Stimulated activated CD4-positive, alpha-beta T cell treated with anti-CD3 and anti-CD28 coated beads, TNF-alpha, amount 100 ng/mL, for 24 hours (primary cell): ENCODE results near the gene HPGDS.
"Not testable (repeated sequence)": the region's sequence is repeated elsewhere in the genome, so short reads cannot be mapped to it uniquely, and the experiment has no call there.

Experiments
- DNase-seq, 3 experiments: peaks; one replicate each; pipeline ENCODE4 v3.0.0-alpha.2; 2020; ENCODE audit warnings: low read depth in 3 of 3

Gene HPGDS

GRCh38 chr4:94325835-94326234 lies 16.8 kb downstream of the HPGDS start:
- no peak for DNase-seq

DNA sequence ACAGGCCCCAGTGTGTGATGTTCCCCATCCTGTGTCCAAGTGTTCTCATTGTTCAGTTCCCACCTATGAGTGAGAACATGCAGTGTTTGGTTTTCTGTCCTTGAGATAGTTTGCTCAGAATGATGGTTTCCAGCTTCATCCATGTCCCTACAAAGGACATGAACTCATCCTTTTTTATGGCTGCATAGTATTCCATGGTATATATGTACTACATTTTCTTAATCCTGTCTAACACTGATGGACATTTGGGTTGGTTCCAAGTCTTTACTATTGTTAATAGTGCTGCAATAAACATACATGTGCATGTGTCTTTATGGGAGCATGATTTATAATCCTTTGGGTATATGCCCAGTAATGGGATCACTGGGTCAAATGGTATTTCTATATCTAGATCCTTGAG lies 22.7 kb downstream of the HPGDS start:
- DNase-seq: not testable (repeated sequence)

- no peak for DNase-seq
Observed at GRCh38 chr4:94307231-94307871, 35.3 kb downstream of the HPGDS start.

DNA sequence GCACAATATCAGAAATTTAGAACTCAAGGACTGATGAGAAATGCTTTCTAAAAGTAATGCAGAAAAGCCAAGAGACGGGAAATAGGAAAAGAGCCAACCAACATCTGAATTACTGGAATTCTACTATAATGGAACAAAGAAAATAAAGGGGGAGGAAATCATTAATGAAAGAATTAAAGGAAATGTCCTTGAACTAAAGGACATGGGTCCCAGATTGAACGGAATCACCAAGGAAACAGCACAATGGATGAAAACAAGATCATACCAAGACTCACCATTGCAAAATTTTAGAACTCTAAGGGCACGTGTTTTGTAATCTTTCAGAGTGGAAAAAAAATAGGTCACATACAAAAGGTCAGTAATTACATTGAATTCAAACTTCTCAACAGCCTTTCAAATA lies 35.9 kb downstream of the HPGDS start:
- DNase-seq: no peak

DNA sequence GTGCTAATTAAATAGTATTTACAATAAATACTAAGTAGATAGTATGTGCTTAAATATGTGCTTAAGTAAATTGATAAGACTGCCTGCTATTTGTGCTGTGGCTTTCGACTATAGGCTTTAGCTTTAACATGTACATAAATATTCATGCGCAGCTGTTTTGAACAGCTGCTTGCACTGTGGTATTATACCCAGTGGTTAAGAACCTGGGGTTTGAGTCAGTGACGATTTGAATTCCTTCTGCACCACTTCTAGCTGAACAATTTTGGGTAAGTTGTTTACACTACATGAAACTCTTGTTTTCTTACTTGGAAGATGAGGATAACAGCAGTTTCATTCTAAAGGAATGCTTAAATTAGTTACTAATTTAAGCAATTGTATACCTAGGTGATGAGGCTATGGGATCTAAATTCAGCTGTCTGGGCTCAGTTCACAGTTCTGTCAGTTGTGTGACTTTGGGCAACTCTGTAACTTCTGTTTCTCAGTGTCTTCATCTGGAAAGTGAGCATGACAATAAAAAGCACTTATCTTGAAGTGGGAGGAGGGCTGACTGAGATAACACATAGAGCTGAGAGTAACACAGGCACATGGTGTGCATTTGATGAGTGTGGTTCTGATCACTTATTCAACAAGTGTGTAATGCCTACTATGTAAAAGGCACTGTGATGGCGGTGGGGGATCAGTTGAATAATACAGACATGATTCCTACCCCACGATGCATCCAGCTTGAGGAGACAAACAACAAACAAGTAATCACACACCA lies 37.0 kb downstream of the HPGDS start:
- no peak for DNase-seq

DNA sequence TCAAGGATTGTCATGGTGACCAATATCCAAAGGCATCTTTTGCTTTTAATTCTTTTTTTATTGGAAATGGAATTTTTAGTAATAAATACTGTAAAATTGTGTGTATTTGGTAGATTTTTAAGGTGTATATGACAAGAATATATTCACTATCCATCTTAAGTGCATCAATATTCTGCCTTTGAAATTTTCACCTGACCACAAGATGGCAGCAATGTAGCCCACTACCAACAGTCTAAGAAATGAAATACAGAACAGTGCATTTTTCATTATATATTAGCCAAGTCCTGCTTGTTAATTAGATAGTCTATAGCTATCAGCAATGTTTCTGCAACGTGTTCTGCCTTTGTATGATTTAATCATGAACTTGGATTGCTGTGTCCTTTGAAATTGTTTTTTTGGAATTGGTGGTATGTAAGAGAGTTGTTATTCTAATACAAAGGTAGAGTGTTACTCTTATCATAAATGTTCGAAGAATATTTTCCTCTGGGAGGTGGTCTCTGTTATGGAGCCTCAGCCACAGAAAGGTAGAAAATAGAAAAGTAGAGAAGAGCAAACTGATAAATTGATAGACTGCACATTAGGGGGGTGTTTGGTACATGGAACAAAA lies 38.2 kb downstream of the HPGDS start:
- no peak for DNase-seq

- DNase-seq: no peak
Observed at GRCh38 chr4:94302191-94302590, 40.4 kb downstream of the HPGDS start.

- DNase-seq: no peak
Observed at GRCh38 chr4:94298725-94299252, 43.8 kb downstream of the HPGDS start.

DNA sequence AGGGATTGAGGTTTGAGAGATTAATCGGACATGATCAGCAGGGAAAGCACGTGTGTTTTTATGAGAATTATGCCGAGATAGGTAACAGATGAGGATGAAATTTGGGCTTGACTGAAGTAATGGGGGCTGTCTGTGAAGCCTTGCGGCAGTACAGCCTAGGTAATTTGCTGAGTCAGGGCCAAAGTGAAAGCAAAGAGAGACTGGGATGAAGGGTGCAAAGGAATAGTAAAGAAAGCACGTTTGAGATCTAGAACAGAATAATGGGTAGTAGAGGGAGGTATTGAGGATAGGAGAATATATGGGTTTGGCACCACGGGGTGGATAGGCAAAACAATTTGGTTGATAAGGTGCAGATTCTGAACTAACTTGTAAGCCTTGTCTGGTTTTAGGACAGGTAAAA lies 47.2 kb downstream of the HPGDS start:
- not testable (repeated sequence) for DNase-seq

- not testable (repeated sequence) for DNase-seq
Observed at GRCh38 chr4:94293981-94294380, 48.7 kb downstream of the HPGDS start.

DNA sequence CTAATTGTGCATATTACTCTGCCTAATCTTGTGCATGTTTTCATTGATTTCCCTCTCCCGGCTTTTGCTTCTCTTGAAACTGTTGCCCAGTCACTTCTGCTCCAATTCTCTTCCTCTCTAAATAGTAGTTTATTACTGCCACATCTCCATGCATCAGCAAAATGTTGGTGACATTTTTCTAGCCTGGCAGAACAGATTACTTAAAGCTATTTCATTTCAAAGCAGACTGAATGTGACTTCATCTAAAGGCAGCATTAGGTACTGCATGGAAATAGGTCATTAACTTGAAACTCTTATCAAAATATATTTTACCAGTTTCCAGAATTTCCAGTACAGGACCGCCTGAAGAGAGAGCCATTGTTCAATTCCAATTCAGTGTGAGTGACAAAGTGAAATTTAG lies 52.4 kb downstream of the HPGDS start:
- DNase-seq: no peak

GRCh38 chr4:94285666-94286065 lies 57.0 kb downstream of the HPGDS start:
- no peak for DNase-seq

GRCh38 chr4:94284889-94285288 lies 57.7 kb downstream of the HPGDS start:
- no peak for DNase-seq

DNA sequence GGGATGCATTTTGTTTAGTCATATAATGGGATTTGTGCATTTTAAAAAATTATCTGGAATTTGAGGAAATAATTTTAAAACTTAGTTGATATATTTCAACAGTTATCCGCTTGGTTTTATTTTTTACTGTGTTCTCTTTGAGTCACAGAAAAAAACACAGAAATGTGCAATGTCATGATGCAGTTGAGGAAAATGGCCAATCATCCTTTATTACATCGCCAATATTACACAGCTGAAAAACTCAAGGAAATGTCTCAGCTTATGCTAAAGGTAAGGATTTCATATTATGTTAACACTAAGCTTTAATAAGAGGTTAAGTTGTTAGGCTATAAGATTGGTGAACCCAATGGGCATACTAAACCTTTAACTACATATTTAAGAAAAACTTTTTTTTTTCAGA lies 63.9 kb downstream of the HPGDS start:
- no peak for DNase-seq

- no peak for DNase-seq
Observed at GRCh38 chr4:94277534-94277933, 65.1 kb downstream of the HPGDS start.

DNA sequence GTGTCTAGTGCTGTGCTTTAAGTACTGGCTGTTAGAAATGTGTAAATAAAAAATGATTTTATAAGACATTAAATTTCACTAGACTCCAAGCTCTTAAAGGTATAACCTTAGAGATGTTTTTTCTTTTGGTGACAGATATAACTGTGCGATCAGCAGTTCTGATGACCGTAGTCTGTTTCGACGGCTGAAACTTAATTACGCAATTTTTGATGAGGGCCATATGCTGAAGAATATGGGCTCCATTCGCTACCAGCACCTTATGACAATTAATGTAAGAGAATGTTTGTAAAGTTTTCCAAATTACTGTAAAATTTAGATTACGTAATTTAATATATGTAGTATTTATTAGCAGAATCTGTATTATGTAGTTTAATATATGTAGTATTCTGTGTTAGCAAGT lies 66.4 kb downstream of the HPGDS start:
- DNase-seq: no peak

GRCh38 chr4:94274912-94275311 lies 67.7 kb downstream of the HPGDS start:
- no peak for DNase-seq

DNA sequence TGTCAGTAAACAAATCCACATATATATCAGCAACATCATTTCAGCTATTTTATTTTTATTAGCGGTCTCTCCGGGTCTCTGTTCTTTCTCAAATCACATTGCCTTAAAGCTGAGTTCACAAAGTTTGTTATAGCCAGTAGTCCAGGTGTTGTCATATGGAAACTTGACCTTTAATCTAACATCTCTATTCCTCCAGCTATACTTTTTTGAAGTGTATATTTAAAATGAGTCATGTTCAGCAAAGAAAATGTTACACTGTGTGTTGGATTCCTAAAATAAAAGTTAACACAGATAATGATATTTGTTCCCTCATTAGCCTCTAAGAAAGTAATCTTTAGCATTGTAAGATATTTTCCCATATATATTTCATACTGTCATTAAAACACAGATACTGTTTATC lies 71.4 kb downstream of the HPGDS start:
- no peak for DNase-seq

GRCh38 chr4:94267037-94267436 lies 75.6 kb downstream of the HPGDS start:
- DNase-seq: no peak

GRCh38 chr4:94262163-94263016 lies 80.2 kb downstream of the HPGDS start:
- no peak for DNase-seq

DNA sequence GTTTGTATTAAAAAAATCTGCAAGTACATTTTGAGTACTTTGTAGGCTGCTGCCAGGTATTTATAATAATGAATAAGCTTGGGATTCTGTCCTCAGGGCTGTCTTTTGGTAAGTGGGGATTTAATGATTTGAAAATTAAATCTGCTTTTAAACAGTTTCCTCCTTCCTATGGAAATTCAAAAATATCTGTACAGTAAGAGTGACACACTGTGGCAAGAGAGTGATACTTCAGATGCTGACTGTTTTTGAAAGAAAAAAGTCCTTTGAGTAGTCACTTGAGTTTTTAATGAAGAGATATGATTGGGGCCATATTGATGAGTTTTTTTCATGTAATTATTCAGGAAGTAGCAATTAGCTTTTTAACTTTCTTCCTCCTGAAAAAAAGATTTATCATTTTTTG lies 85.8 kb downstream of the HPGDS start:
- no peak for DNase-seq
